Stimulated activated CD4-positive, alpha-beta T cell treated with anti-CD3 and anti-CD28 coated beads, Interleukin-2, amount 100 ng/mL, for 48 hours (primary cell): ENCODE results near the gene FBRSL1.

ENCODE experiments used
- DNase-seq, 2 donors: peaks; one replicate each; pipeline ENCODE4 v3.0.0-alpha.2; 2020

FBRSL1 gene

GRCh38 chr12:132513458-132514135 lies 23.6 kb downstream of the FBRSL1 start:
- no peak for DNase-seq

DNA sequence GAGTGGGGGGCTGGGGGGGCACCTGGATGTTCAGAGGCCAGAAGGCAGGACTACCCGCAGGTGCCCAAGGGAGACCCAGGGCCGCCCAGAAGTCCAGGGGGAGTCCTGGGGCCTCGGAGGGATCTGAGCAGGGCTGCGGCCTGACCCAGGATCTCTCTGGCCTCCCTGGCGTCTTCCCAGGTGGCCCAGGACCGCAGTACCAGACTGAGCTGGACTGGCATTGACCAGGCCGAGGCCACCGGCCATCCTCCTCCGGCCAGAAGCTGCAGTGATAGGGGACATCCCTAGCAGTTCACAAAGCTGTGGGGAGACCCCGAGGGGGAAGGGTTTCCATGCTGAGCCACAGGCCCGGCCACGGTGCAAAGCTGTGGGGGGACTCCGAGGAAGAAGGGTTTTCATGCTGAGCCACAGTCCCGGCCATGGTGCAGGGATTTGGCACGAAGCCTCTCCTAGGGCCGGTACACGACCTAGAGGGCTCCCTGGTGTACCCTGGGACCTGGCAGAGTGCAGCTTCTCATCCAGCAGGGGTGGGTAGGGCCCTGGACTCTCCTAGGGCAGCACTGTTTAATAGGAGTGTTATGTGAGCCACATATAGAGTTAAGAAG lies 24.4 kb downstream of the FBRSL1 start:
- no peak for DNase-seq

DNA sequence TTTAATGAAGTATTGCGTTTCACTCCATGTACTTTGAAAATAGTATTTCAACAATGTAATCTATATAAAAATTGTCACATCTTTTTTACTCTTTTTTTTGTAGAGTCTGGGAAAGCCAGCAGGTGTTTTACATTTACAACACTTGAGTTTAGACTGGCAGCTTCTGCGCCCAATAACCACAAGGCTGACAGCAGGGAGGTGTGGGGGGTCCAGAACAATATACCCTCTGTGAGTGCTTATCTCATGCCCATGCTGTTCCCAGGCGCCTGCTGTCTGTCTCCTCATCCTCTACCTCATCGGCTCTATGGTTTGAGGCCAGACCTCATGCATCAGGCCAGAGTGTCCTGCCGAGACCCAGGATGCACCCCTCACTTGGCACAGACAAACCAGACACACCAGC lies 24.9 kb downstream of the FBRSL1 start:
- DNase-seq, result no peak

DNA sequence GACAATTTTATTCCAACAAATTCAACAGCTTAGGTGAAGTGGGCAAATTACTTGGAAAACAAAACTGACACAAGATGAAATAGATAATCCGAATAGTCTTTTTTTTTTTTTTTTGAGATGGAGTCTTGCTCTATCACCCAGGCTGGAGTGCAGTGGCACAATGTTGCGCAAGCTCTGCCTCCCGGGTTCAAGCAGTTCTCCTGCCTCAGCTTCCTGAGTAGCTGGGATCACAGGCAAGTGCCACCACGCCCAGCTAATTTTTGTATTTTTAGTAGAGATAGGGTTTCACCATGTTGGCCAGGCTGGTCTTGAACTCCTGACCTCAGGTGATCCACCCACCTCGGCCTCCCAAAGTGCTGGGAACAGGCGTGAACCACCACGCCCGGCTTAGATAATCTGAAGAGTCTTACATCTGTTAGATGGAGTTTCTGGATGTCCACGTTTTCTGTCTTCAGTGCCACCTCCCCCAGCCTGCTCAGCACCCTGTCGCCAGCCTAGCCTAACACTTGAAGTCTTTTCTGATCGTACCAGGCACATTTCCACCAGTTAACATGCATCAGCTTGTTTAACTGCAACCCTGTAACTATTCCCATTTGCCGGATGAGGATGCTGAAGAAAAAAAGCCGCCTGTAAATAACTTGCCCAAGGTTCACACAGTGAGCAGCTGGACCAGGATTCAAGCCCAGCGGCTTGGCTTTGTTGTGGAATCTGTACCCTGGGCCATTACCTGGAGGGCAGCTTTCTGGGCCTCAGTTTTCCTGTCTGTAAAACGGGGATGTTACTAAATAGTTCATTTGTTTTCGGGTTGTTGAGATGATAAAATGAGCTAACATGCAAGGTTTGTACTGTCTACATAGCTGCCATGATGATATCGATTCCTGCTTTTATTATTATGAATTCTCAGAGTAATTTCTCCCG lies 26.4 kb downstream of the FBRSL1 start:
- DNase-seq, result no peak

DNA sequence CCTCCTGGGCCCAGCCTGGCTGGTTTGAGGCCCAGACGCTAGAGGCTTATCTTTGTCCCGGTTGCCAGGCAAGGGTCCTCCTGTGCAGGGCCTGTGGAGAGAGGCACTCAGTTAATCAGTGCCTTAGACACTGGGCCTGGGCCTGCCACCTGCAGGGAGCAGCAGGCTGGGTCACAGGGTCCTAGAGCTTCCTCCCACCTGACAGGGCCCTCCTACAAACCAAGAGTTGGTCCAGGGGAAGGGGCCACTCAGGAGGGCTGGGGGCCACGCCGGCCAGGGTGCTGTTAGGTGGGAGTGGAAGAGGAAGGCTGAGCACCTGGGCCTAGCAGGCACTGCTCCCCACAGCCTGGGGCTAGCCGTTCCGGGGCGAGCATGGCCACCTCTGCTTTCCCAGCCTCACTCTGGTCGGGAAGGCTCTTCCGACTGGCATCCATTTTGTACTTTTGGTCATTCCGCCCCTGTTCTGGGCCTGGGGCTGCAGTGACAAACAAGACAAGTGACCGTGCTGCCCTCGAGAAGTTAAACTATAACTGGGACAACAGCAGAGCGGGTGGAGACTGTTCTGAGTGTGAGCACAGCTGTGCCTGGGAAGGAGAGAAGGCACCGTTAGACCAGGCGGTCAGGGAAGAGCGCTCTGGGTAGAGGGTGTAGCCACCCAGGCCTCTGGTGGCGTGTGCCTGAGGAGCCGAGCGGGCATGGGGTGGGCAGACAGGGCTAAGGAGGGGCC lies 27.2 kb downstream of the FBRSL1 start:
- DNase-seq, result no peak

GRCh38 chr12:132517740-132518100 lies 27.8 kb downstream of the FBRSL1 start:
- DNase-seq, result no peak

GRCh38 chr12:132518354-132518992 lies 28.5 kb downstream of the FBRSL1 start:
- DNase-seq, result no peak

DNA sequence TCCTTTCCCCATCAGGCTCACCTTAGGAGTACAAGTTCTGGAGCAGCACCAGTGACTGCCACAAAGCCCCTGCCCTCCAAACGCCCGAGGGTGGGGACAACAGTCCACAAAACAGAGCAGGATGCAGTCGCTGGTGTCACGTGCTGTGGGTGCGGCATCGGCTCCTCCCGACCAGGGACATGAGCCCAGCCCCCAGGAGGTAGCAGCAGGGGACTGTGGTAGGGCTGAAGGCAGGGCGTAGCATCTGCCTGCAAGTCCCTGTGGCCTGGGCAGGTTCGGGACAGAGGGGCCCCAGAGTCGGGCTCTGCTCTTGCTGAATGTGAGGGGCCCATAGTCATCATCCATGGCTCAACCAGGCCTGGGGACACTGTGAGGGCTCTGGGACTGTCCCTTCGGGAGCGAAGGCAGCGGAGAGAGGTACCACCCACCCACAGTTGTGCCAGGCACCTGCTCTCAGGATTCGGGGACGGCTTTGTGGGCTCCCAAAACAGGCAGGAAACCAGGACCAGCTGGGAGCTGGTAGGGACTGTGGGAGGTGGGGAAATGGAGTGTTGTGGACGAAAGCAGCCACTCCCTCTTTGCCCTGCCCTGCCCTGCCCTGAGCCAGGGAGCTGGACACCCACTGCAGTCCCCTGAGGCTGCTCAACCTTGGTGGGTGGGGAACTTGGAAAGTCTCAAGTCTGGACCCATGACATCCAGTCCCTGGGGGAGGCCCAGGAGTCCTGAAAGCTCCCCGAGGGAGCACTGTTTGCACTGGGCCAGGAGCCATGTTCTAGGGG lies 30.7 kb downstream of the FBRSL1 start:
- no peak for DNase-seq

DNA sequence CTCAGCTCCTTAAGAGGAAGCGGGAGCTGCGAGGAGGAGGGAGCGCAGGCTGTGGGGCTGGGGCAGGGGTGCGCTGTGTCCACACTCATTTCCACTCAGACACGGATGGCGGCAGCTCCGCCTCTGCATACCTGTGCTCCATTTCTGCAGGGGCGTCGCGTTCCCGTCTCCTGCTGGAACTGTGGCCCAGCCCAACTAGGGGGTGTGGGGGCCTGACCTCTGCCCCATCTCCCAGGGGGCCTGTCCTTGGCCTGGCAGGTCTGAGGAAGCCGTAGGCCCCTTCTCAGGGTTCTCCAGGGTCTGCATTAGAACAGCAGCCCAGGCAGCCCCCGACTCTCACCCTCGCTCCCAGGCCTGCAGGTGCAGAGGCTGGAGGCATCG lies 31.2 kb downstream of the FBRSL1 start:
- DNase-seq, result no peak

DNA sequence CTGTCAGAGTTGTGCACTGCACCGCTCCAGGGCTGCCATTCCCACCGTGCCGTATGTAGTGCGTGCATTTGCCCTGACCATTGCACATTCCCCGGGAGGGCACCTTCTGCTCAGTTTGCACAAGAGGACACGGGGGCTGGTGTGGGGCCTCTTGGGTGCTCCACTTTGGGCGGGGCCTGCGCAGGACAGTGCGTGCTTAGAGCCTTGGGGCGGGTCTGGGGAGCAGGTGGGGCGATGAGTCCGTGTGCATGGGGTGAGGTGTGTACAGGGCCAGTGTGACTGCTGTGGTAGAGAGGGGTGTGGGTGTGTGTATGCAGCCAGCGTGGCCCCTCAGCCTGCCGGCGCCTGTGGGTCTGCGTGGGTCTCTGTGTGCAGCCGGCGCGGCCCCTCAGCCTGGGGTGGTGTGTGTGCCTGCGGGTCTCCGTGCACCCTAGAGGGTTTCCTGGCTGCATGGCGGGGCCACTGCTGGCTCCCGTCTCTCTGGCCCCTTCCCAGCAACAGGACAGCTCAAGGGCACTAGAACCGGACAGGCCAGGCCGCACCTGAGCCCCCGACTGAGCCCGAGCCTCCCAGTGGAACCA lies 31.9 kb downstream of the FBRSL1 start:
- no peak for DNase-seq

GRCh38 chr12:132522592-132523380 lies 32.8 kb downstream of the FBRSL1 start:
- DNase-seq, result no peak

DNA sequence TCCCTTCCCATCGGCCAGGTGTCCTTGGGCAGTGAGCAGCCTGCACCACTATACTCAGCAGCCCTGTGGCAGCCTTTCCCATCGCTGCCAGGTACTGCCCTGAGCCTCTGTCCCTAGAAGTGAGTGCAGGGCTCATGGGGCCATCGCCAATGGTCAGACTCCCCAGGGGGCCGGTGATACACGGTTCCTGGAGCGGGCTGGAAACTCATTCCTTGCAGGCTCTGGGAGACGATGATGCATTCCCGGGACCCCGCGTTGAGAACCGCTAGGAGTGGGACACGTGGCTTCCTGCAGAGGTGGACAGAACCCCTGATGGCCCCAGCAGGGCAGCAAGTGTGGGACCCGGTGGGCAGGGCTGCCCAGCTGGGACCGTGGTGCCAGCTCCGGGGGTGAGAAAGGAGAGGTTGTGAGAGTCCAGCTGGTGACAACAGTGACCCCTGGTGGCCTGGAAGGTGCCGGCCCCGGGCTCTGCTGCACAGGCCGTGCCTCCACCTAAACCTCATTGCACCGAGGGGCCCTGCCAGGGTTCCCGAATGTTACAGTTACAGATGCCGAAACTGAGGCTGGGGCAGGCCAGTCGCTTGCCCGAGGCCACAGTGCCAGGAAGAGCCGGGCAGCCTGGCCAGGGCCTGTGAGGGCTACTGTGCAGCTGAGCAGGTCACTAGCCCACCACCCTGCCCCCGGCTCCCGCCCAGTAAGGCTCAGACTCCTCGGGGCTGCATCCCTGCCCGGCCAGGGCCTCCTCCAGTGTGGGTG lies 33.8 kb downstream of the FBRSL1 start:
- peak; percentile 74 to 77 for DNase-seq

- DNase-seq, result no peak
These were observed 34.5 kb downstream of the FBRSL1 start for GRCh38 chr12:132524405-132524804.

- no peak for DNase-seq
These were observed 35.3 kb downstream of the FBRSL1 start for GRCh38 chr12:132525011-132525832.

DNA sequence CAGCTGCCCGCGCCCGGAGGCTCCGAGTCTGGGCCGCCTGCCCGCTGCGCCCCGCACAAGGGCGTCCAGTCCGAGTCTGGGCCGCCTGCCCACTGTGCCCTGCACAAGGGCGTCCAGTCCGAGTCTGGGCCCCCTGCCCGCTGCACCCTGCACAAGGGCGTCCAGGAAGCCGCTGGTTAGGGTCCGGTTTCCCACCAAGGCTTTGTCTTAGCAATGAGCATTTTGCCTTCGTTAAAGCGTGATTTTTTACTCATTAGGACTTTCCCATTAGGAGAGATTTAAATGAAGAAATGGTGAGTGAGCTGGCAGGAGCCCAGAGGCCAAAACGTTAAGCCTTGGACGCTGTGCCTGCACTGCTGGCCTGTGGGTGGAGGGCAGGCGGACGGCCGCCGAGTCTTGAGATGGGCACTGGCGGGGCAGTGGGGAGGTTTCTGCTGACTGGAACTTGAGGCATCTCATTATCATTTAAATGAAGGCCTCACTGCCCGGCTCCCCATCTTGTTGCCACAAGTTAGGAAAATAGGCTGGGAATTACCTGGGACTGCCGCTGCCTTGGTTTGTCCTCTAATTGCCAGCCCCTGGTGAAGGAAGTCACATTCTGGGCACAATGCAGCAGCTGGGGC lies 36.0 kb downstream of the FBRSL1 start:
- no peak for DNase-seq

DNA sequence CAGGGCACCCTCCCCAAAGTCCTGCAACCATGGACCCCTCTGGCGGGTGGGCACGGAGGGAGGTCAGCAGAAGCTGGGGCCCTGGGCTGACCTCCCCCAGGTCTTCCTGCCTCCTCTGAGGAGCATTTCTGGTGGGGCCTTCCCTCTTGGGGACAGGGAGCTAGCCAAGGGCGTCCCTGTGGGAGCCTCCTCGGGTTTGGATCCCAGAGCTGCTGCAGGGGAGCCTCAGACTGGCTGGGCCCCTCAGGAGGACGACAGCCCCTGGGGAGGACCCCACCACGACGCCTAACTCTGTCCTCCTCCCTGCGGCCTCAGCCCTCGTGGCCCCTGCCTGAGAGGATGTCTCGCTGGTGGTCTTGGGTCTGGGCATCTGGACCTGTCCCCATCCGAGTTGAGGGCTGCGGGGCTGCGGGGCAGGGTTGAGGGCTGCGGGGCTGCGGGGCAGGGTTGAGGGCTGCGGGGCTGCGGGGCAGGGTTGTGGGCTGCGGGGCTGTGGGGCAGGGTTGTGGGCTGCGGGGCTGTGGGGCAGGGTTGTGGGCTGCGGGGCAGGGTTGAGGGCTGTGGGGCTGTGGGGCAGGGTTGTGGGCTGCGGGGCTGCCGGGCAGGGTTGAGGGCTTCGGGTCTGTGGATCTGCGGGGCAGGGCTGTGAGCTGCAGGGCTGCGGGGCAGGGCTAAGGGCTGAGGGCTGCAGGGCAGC lies 37.4 kb downstream of the FBRSL1 start:
- no peak for DNase-seq

DNA sequence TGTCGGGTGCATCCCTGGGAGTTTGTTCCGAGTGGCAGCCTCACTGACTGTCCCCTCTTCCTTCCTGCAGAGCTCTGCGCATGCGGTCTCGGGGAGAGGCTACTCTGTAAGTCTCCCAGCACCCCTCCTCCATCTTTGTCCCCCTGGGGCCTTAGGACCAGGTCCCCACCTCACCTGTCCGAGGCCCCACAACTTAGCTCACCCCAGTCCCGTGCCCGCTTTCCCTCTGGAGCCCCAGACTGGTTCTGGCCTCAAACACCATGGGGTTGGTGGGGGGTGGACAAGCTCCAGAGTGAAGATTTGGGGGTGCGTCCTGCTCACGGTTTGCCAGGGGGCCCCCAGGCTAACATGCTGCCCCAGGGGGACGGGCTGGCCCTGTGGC lies 37.9 kb downstream of the FBRSL1 start:
- DNase-seq, result no peak

DNA sequence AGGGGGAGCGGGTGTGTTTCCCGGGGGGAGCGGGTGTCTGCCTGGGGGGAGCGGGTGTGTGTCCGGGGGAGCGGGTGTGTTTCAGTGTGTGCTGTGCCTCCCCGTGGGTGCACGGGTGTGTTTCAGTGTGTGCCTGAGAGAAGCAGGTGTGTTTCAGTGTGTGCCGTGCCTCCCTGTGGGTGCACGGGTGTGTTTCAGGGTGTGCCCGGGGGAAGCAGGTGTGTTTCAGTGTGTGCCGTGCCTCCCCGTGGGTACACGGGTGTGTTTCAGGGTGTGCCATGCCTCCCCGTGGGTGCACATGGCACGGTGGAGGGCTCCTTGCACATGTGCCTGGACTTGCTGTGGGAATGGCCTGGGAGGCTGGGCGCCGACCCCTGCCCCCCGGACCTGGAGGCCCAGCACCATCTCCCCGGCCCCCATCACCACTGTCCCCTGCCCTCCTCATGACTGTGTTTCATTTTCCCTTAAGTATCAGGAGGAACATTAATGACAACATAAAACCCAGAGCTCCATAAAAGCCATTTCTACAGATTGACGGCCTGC lies 38.7 kb downstream of the FBRSL1 start:
- no peak for DNase-seq
